Right ventricle myocardium superior (tissue), 1 donor: ENCODE measurements around the gene BCAS1. TPM values are rescaled to one million over a fixed set of nuclear protein-coding genes. Genes with fewer than 3 reads are reported as not detected.

Source experiments
- ATAC-seq: fragments of 200-7000 bp; cut with Tn5 transposase; one replicate; pipeline ENCODE4 v1.9.1; 2020; ENCODE audit warnings: mild to moderate bottlenecking; ENCODE audit not compliant: poor library complexity
- DNase-seq: peaks from one replicate; pipeline ENCODE4 v3.0.0-alpha.2; 2020
- intact Hi-C: fragments of 100-400 bp; cut with DNase I; formaldehyde crosslinking; loops from one replicate; pipeline ENCODE4 v1.11.2; 2022
- long read RNA-seq: library from polyadenylated mRNA; unstranded; transcript quantifications from one replicate; pipeline ENCODE4 v2.0.0, GENCODE V29; 2021
- total RNA-seq: library from RNA; stranded (reverse); fragmentation: NEBNext Ultra II Directional; extraction: Animal tissue kit (Norgen Biotek cat#: 25700); gene quantifications from one replicate; pipeline ENCODE4 v1.2.1, GENCODE V29; 2021
- donor health status: DM: no; HTN: yes; CAD: no; lungs with severe emphysema.

The BCAS1 gene
- not detected for total RNA-seq
- long read RNA-seq, result 0 reads

GRCh38 chr20:54070187-54070987 lies at the start of gene BCAS1:
Gene BCAS1 (minus strand): TSS chr20:54070594. CDS start chr20:54058718, 11,876 bp downstream.
- ATAC-seq, result no peak
- intact Hi-C loops, result no loop called here

GRCh38 chr20:54119744-54120143 lies 49.4 kb upstream of the BCAS1 start:
- DNase-seq, result no peak
- intact Hi-C loops, result no loop called here
- ATAC-seq, result no peak

More at GRCh38 chr20:54070187-54070987, at the start of gene BCAS1:
- no peak for DNase-seq

- intact Hi-C loops, result no loop called here
- no peak for ATAC-seq
- no peak for DNase-seq
These were observed 48.0 kb upstream of the BCAS1 start for GRCh38 chr20:54118220-54119001.

- no peak for ATAC-seq
- intact Hi-C loops, result no loop called here
- no peak for DNase-seq
These were observed 46.3 kb upstream of the BCAS1 start for GRCh38 chr20:54116550-54117235.

DNA sequence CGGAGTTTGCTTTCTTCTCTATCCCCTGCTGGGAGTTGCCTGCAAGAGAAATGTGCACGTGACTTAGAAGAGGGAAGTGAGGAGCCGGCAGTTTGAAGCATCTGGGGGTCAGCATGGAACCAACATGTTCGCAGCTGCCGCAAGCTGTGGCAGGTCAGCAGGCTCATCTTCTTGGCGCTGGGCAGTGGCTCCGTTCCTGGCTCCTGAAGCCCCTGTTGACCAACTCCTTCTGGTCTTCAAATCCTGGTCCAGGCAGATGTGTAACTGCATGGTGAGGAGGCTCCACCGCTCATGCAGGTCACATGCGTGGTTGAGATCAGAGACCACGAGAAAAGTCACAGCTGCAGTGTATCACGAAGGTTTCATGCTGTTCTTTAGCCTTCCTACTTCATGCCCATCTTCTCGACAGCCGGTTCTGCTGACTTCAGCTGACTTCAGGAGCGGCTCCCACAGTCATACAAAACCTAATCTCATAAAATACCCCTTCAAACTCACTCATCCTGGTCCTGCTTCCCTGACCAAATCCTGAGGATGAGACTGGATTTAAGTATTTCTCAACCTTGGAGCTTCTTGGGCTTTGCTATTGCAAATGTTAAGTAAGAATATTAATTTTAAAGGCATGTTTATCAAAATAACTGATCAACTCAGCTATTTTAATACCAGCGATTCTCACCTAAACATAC lies 44.9 kb upstream of the BCAS1 start:
- DNase-seq, result no peak
- intact Hi-C loops, result no loop called here

DNA sequence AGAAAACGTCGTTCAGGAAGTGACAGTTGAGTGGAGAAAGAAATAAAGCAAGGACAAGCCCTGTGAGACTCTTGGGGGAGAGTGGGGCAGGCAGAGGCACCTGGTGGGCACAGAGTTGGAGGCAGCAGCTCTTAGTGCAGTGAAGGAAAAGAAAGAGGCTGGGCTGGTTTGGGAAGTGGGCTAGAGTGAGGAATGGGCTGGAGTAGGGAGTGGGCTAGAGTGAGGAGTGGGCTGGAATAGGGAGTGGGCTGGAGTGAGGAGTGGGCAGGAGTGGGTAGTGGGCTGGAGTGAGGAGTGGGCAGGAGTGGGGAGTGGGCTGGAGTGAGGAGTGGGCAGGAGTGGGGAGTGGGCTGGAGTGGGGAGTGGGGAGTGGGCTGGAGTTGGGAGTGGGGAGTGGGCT lies 43.7 kb upstream of the BCAS1 start:
- ATAC-seq (no peak), DNase-seq (no peak)
- intact Hi-C loops, result no loop called here

More for the DNA sequence above, 44.9 kb upstream of the BCAS1 start:
- no peak for ATAC-seq

- no peak for ATAC-seq
- intact Hi-C loops, result no loop called here
These were observed 43.2 kb upstream of the BCAS1 start for GRCh38 chr20:54113566-54113965.

DNA sequence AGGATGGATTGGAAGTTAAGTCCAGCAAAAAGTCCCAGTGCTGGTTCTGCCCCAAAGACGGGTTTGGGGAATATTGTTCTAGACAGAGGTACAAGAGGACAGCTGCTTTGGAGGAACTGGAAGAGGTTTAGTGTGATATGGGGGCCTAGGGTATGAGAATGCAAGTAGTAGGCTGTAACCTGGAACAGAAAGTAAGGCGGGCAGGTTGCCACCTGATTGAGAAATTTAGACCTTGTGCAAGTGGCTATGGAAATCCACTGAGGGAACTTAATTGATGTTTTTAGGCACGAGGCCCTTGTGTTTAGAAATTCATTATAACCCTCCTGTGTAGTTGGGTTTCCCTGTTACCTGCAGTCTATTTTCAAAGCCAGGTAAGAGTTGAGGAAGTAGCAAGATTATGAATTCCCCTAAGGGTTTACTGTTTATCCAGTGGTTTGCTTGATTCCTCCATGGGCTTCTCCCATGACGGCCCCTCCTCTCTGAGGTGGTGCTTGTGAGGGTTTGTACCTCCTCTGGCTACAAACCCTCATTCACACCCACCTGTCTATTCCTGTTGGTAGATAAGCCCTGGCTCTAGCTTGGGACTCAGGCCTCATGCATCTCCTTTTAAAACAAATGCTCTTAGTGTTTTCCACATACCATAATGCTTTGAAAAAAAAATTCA lies 42.0 kb upstream of the BCAS1 start:
- intact Hi-C loops, result no loop called here
- no peak for ATAC-seq
- no peak for DNase-seq

More at GRCh38 chr20:54113566-54113965, 43.2 kb upstream of the BCAS1 start:
- DNase-seq, result no peak

GRCh38 chr20:54111460-54111859 lies 41.1 kb upstream of the BCAS1 start:
- ATAC-seq (no peak), DNase-seq (no peak)
- intact Hi-C loops, result no loop called here

- DNase-seq (no peak), ATAC-seq (no peak)
- intact Hi-C loops, result no loop called here
These were observed 40.1 kb upstream of the BCAS1 start for GRCh38 chr20:54110457-54110856.

- no peak for DNase-seq
- ATAC-seq, result no peak
- intact Hi-C loops, result no loop called here
These were observed 39.6 kb upstream of the BCAS1 start for GRCh38 chr20:54110041-54110440.

DNA sequence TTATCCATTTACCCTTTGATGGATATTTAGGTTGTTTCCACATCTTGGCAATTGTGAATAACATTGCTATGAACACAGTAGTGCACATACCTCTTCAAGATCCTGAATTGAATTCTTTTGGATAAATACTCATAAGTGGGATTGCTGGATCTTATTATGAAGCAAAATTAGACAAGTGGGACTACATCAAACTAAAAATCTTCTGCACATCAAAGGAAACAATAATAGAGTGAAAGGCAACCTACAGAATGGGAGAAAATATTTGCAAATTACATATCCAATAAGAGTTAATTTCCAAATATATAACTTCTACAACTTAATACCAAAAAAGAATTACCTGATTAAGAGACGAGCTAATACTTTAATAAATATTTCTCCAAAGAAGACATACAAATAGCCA lies 38.4 kb upstream of the BCAS1 start:
- ATAC-seq (no peak), DNase-seq (no peak)
- intact Hi-C loops, result no loop called here

DNA sequence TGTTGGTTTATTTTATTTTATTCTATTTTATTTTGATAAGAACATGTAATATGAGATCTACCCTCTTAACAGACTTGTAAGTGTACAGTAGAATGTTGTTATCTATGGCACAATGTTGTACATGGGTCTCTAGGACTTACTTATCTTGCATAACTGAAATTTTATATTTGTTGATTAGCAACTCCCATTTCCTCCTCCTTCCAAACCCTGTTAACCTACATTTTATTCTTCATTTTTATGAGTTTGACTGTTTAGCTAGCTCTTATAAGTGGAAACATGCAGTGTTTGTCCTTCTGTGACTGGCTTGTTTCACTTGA lies 37.9 kb upstream of the BCAS1 start:
- intact Hi-C loops, result no loop called here
- ATAC-seq (no peak), DNase-seq (no peak)

GRCh38 chr20:54107600-54108325 lies 37.4 kb upstream of the BCAS1 start:
- intact Hi-C loops, result no loop called here
- DNase-seq, result no peak
- ATAC-seq, result no peak

- ATAC-seq (no peak), DNase-seq (no peak)
- intact Hi-C loops, result no loop called here
These were observed 36.8 kb upstream of the BCAS1 start for GRCh38 chr20:54107181-54107580.

- ATAC-seq, result no peak
- intact Hi-C loops, result no loop called here
- DNase-seq, result no peak
These were observed 35.8 kb upstream of the BCAS1 start for GRCh38 chr20:54106162-54106561.

GRCh38 chr20:54105653-54106052 lies 35.3 kb upstream of the BCAS1 start:
- DNase-seq (no peak), ATAC-seq (no peak)
- intact Hi-C loops, result no loop called here

GRCh38 chr20:54104781-54105180 lies 34.4 kb upstream of the BCAS1 start:
- intact Hi-C loops, result no loop called here
- ATAC-seq (no peak), DNase-seq (no peak)
